Activated naive CD4-positive, alpha-beta T cell treated with anti-CD3 and anti-CD28 coated beads, Interleukin-2, amount 50 U/mL, for 72 hours (primary cell): ENCODE data around the gene ADORA1. TPM values are rescaled to one million over a fixed set of nuclear protein-coding genes. Genes with fewer than 3 reads are reported as not detected.

Experiments used
- ATAC-seq, 2 donors: fragments of 150-1000 bp; cut with Tn5 transposase; 2 replicates each; pipeline ENCODE4 v1.10.0; 2021; ENCODE audit warnings: mild to moderate bottlenecking in 2 of 2, moderate library complexity in 2 of 2
- DNase-seq, 2 donors: peaks; one replicate each; pipeline ENCODE4 v3.0.0; 2021 to 2022; ENCODE audit warnings: low spot score in 2 of 2
- H3K27ac Mint-ChIP-seq, 2 donors: one replicate each; pipeline ENCODE4 v1.8.0; 2022; ENCODE audit warnings: mild to moderate bottlenecking in 2 of 2, mixed read lengths in 2 of 2
- H3K36me3 Mint-ChIP-seq, 2 donors: one replicate each; pipeline ENCODE4 v1.8.0; 2022; ENCODE audit warnings: mixed read lengths in 2 of 2
- H3K9me3 Mint-ChIP-seq, 2 donors: one replicate each; pipeline ENCODE4 v1.8.0; 2022; ENCODE audit warnings: mixed read lengths in 2 of 2
- total RNA-seq, 2 donors: library from RNA; stranded (reverse); gene quantifications; one replicate each; pipeline ENCODE4 v1.2.3, GENCODE V29; 2022

The ADORA1 gene
- total RNA-seq, 2 donors from 2014 or later: not detected

GRCh38 chr1:203090421-203091198 is 36.9 kb upstream of the ADORA1 start:
- Mint-ChIP-seq H3K36me3 (peaks cover 13 to 15% of the 10 kb centered on the region in 2 donors), H3K9me3 (peaks cover 14 to 15% of the 10 kb centered on the region in 2 donors), H3K27ac (no peak overlapping the region)
- DNase-seq (no peak), ATAC-seq (no peak)

- no peak overlapping the region for H3K27ac Mint-ChIP-seq
- DNase-seq (no peak), ATAC-seq (no peak)
- H3K9me3 Mint-ChIP-seq: peaks cover 16 to 17% of the 10 kb centered on the region in 2 donors
- peaks cover 13 to 18% of the 10 kb centered on the region in 2 donors for H3K36me3 Mint-ChIP-seq
These were observed 36.4 kb upstream of the ADORA1 start for GRCh38 chr1:203091199-203091477.

GRCh38 chr1:203091761-203092330 is 35.7 kb upstream of the ADORA1 start:
- no peak overlapping the region for H3K27ac Mint-ChIP-seq
- DNase-seq: no peak
- peaks cover 13 to 18% of the 10 kb centered on the region in 2 donors for H3K36me3 Mint-ChIP-seq
- ATAC-seq: no peak
- peaks cover 16 to 17% of the 10 kb centered on the region in 2 donors for H3K9me3 Mint-ChIP-seq

- no peak for DNase-seq
These were observed 33.6 kb upstream of the ADORA1 start for GRCh38 chr1:203093754-203094410.

GRCh38 chr1:203095061-203095690 is 32.4 kb upstream of the ADORA1 start:
- ATAC-seq (no peak), DNase-seq (no peak)
- Mint-ChIP-seq H3K36me3 (peaks cover 13 to 18% of the 10 kb centered on the region in 2 donors), H3K27ac (no peak overlapping the region), H3K9me3 (peaks cover 16 to 17% of the 10 kb centered on the region in 2 donors)

More at GRCh38 chr1:203093754-203094410, 33.6 kb upstream of the ADORA1 start:
- no peak for ATAC-seq
- Mint-ChIP-seq H3K9me3 (peaks cover 16 to 17% of the 10 kb centered on the region in 2 donors), H3K36me3 (peaks cover 13 to 18% of the 10 kb centered on the region in 2 donors), H3K27ac (no peak overlapping the region)

- Mint-ChIP-seq H3K9me3 (peaks cover 16 to 17% of the 10 kb centered on the region in 2 donors), H3K36me3 (peaks cover 13 to 18% of the 10 kb centered on the region in 2 donors), H3K27ac (no peak overlapping the region)
- DNase-seq: no peak
- no peak for ATAC-seq
These were observed 31.0 kb upstream of the ADORA1 start for GRCh38 chr1:203096566-203096965.

- no peak for DNase-seq
- Mint-ChIP-seq H3K36me3 (peaks cover 13 to 18% of the 10 kb centered on the region in 2 donors), H3K9me3 (peaks cover 16 to 17% of the 10 kb centered on the region in 2 donors), H3K27ac (no peak overlapping the region)
- no peak for ATAC-seq
These were observed 30.5 kb upstream of the ADORA1 start for GRCh38 chr1:203097001-203097400.

- H3K27ac Mint-ChIP-seq: no peak overlapping the region
- H3K36me3 Mint-ChIP-seq: peaks cover 13 to 18% of the 10 kb centered on the region in 2 donors
- DNase-seq: no peak
- peaks cover 16 to 17% of the 10 kb centered on the region in 2 donors for H3K9me3 Mint-ChIP-seq
- ATAC-seq: no peak
These were observed 29.1 kb upstream of the ADORA1 start for GRCh38 chr1:203098445-203098844.

GRCh38 chr1:203098914-203099520 is 28.5 kb upstream of the ADORA1 start:
- ATAC-seq (no peak), DNase-seq (no peak)
- Mint-ChIP-seq H3K36me3 (peaks cover 13 to 18% of the 10 kb centered on the region in 2 donors), H3K9me3 (peaks cover 16 to 17% of the 10 kb centered on the region in 2 donors), H3K27ac (no peak overlapping the region)

- Mint-ChIP-seq H3K27ac (no peak overlapping the region), H3K9me3 (peaks cover 8 to 9% of the 10 kb centered on the region in 2 donors), H3K36me3 (peaks cover 7 to 9% of the 10 kb centered on the region in 2 donors)
- DNase-seq (no peak), ATAC-seq (no peak)
These were observed 27.6 kb upstream of the ADORA1 start for GRCh38 chr1:203099805-203100515.

- ATAC-seq (no peak), DNase-seq (no peak)
- Mint-ChIP-seq H3K36me3 (peaks cover 2 to 4% of the 10 kb centered on the region in 2 donors), H3K27ac (no peak overlapping the region), H3K9me3 (peaks cover 3 to 5% of the 10 kb centered on the region in 2 donors)
These were observed 27.0 kb upstream of the ADORA1 start for GRCh38 chr1:203100516-203100869.

GRCh38 chr1:203101813-203102634 is 25.5 kb upstream of the ADORA1 start:
- no peaks in the 10 kb centered on the region for H3K36me3 Mint-ChIP-seq
- ATAC-seq (no peak), DNase-seq (no peak)

GRCh38 chr1:203103216-203103615 is 24.3 kb upstream of the ADORA1 start:
- Mint-ChIP-seq H3K27ac (no peak overlapping the region), H3K9me3 (peaks cover 0 to 5% of the 10 kb centered on the region in 2 donors), H3K36me3 (no peaks in the 10 kb centered on the region)
- ATAC-seq: no peak
- no peak for DNase-seq

More at GRCh38 chr1:203101813-203102634, 25.5 kb upstream of the ADORA1 start:
- Mint-ChIP-seq H3K27ac (no peak overlapping the region), H3K9me3 (peaks cover 0 to 5% of the 10 kb centered on the region in 2 donors)

GRCh38 chr1:203103829-203104495 is 23.6 kb upstream of the ADORA1 start:
- no peak overlapping the region for H3K27ac Mint-ChIP-seq
- H3K9me3 Mint-ChIP-seq: peaks cover 0 to 5% of the 10 kb centered on the region in 2 donors
- no peaks in the 10 kb centered on the region for H3K36me3 Mint-ChIP-seq
- DNase-seq (no peak), ATAC-seq (no peak)
